ENCODE measurements around the gene SERPINB10.

SERPINB10 gene

GRCh38 chr18:63949068-63949737 lies 41.4 kb downstream of the SERPINB10 start, which contains the start of gene HMSD:
Gene HMSD, plus strand, starts transcription at chr18:63949301. Its CDS starts 4,155 bp downstream, at chr18:63953456.
- H3K27ac ChIP-seq (ENCODE audit: low read depth, low read length), result peak within 1 kb of the TSS; percentile 50
- no peaks in the 10 kb centered on the region for H3K4me1 ChIP-seq (ENCODE audit: control insufficient read depth, insufficient read depth, low read length)
- no peak within 1 kb of the TSS for H3K9ac ChIP-seq (ENCODE audit: low read depth, low read length)
- no peaks in the 10 kb centered on the region for H3K36me3 ChIP-seq (ENCODE audit: control insufficient read depth, insufficient read depth, low read length)
- H3K9me3 ChIP-seq (ENCODE audit: control insufficient read depth, insufficient read depth, low read length), result no peaks in the 10 kb centered on the region
- peaks cover 15% of the 10 kb centered on the region; the same call in 1 of the 2 replicates for H3K27me3 ChIP-seq (ENCODE audit: control insufficient read depth, insufficient read depth, low read length)
- peak within 1 kb of the TSS; percentile 66 for H3K4me3 ChIP-seq (ENCODE audit: low read depth, low read length)

- Histone ChIP-seq H3K27ac (ENCODE audit: low read depth, low read length) (no peak overlapping the region), H3K4me3 (ENCODE audit: low read depth, low read length) (no peak overlapping the region), H3K4me1 (ENCODE audit: control insufficient read depth, insufficient read depth, low read length) (no peaks in the 10 kb centered on the region), H3K36me3 (ENCODE audit: control insufficient read depth, insufficient read depth, low read length) (no peaks in the 10 kb centered on the region), H3K27me3 (ENCODE audit: control insufficient read depth, insufficient read depth, low read length) (peaks cover 15% of the 10 kb centered on the region; the same call in 1 of the 2 replicates), H3K9me3 (ENCODE audit: control insufficient read depth, insufficient read depth, low read length) (no peaks in the 10 kb centered on the region), H3K9ac (ENCODE audit: low read depth, low read length) (no peak overlapping the region)
These were observed 43.5 kb downstream of the SERPINB10 start for GRCh38 chr18:63951302-63951705.

- Histone ChIP-seq H3K9ac (ENCODE audit: low read depth, low read length) (no peak overlapping the region), H3K4me3 (ENCODE audit: low read depth, low read length) (no peak overlapping the region), H3K9me3 (ENCODE audit: control insufficient read depth, insufficient read depth, low read length) (no peaks in the 10 kb centered on the region), H3K4me1 (ENCODE audit: control insufficient read depth, insufficient read depth, low read length) (no peaks in the 10 kb centered on the region), H3K27me3 (ENCODE audit: control insufficient read depth, insufficient read depth, low read length) (no peaks in the 10 kb centered on the region), H3K36me3 (ENCODE audit: control insufficient read depth, insufficient read depth, low read length) (no peaks in the 10 kb centered on the region), H3K27ac (ENCODE audit: low read depth, low read length) (no peak overlapping the region)
These were observed 46.1 kb downstream of the SERPINB10 start for GRCh38 chr18:63953811-63954210.

DNA sequence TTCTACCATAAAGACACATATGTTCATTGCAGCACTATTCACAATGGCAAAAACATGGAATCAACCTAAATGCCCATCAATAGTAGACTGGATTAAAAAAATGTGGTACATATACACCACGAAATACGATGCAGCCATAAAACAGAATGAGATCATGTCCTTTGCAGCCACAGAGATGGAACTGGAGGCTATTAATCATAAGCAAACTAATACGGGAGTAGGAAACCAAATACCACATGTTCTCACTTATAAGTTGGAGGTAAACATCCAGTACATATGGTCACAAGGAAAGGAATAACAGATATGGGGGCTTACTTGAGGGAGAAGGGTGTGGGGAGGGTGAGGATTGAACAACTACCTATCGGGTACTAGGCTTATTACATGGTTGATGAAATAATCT lies 49.0 kb downstream of the SERPINB10 start:
- Histone ChIP-seq H3K36me3 (ENCODE audit: control insufficient read depth, insufficient read depth, low read length) (no peaks in the 10 kb centered on the region), H3K9ac (ENCODE audit: low read depth, low read length) (no peak overlapping the region), H3K4me1 (ENCODE audit: control insufficient read depth, insufficient read depth, low read length) (no peaks in the 10 kb centered on the region), H3K4me3 (ENCODE audit: low read depth, low read length) (no peak overlapping the region), H3K9me3 (ENCODE audit: control insufficient read depth, insufficient read depth, low read length) (no peaks in the 10 kb centered on the region), H3K27ac (ENCODE audit: low read depth, low read length) (no peak overlapping the region), H3K27me3 (ENCODE audit: control insufficient read depth, insufficient read depth, low read length) (no peaks in the 10 kb centered on the region)

GRCh38 chr18:63960891-63961290 lies 53.1 kb downstream of the SERPINB10 start:
- H3K9ac ChIP-seq (ENCODE audit: low read depth, low read length), result no peak overlapping the region

DNA sequence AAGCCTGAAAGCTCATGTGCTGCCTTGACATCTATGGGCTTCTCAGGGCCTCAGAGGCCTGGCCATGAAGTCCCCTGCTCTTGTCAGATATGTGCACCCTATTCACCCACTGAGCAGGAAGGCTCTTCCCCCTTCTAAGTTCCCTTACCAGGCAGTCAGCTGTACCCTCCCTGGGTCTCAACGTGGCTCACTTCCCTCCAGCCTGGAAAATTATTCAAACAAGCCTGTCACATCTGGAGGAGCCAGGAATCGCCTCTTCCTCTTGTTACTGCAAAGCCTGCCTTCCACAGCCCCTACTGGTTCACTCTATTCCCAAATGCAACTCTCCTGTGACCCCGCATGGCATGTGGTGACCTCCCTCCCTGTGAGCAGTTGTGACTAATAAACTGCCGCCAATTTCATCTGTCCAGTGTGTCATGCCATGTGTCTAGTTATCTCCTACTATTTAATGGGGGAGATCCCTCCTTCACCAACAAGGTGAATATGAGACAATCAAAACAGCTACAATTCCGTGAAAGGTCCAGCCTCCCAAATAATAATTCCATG lies 53.8 kb downstream of the SERPINB10 start:
- Histone ChIP-seq H3K9ac (ENCODE audit: low read depth, low read length) (no peak overlapping the region), H3K4me3 (ENCODE audit: low read depth, low read length) (no peak overlapping the region), H3K9me3 (ENCODE audit: control insufficient read depth, insufficient read depth, low read length) (no peaks in the 10 kb centered on the region), H3K27ac (ENCODE audit: low read depth, low read length) (no peak overlapping the region), H3K27me3 (ENCODE audit: control insufficient read depth, insufficient read depth, low read length) (peaks cover 18% of the 10 kb centered on the region), H3K36me3 (ENCODE audit: control insufficient read depth, insufficient read depth, low read length) (no peaks in the 10 kb centered on the region), H3K4me1 (ENCODE audit: control insufficient read depth, insufficient read depth, low read length) (no peaks in the 10 kb centered on the region)

More at GRCh38 chr18:63960891-63961290, 53.1 kb downstream of the SERPINB10 start:
- peaks cover 13% of the 10 kb centered on the region for H3K27me3 ChIP-seq (ENCODE audit: control insufficient read depth, insufficient read depth, low read length)
- H3K36me3 ChIP-seq (ENCODE audit: control insufficient read depth, insufficient read depth, low read length), result no peaks in the 10 kb centered on the region
- H3K4me3 ChIP-seq (ENCODE audit: low read depth, low read length), result no peak overlapping the region
- H3K9me3 ChIP-seq (ENCODE audit: control insufficient read depth, insufficient read depth, low read length), result no peaks in the 10 kb centered on the region
- no peaks in the 10 kb centered on the region for H3K4me1 ChIP-seq (ENCODE audit: control insufficient read depth, insufficient read depth, low read length)
- no peak overlapping the region for H3K27ac ChIP-seq (ENCODE audit: low read depth, low read length)

- Histone ChIP-seq H3K27ac (ENCODE audit: low read depth, low read length) (no peak overlapping the region), H3K9ac (ENCODE audit: low read depth, low read length) (no peak overlapping the region), H3K4me3 (ENCODE audit: low read depth, low read length) (no peak overlapping the region), H3K36me3 (ENCODE audit: control insufficient read depth, insufficient read depth, low read length) (no peaks in the 10 kb centered on the region), H3K4me1 (ENCODE audit: control insufficient read depth, insufficient read depth, low read length) (no peaks in the 10 kb centered on the region), H3K9me3 (ENCODE audit: control insufficient read depth, insufficient read depth, low read length) (no peaks in the 10 kb centered on the region), H3K27me3 (ENCODE audit: control insufficient read depth, insufficient read depth, low read length) (peaks cover 21% of the 10 kb centered on the region)
These were observed 54.4 kb downstream of the SERPINB10 start for GRCh38 chr18:63962137-63962536.

DNA sequence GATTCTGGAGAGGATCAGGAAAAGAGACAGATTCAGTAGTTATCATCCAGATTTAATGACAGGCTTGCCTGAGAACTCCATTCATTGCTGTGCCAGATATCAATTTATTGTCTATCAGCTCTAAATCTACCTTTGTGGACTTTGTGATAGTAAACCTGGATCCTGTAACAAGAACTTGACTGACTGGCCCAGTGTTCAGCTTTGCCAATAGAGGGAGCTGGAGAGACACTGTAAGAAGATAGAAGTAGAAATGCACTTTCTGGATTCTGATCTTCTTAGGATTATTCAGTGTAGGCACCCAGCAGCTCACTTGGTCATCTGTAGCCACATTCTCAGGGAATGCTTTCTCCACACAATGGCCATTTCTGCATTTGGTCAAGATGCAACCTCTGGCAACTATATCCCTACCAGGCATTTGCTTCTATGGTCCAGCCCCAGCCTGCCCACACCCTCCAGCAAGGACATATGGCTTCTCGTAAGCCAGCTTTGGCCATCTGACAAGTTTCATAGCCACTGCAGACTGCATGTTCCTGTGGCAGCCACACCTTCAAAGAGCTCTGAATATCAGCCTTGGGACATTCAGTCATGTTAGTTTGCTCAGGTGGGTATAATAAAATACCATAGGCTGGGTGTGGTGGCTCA lies 56.0 kb downstream of the SERPINB10 start:
- no peak overlapping the region for H3K4me3 ChIP-seq (ENCODE audit: low read depth, low read length)
- H3K9me3 ChIP-seq (ENCODE audit: control insufficient read depth, insufficient read depth, low read length), result no peaks in the 10 kb centered on the region
- H3K4me1 ChIP-seq (ENCODE audit: control insufficient read depth, insufficient read depth, low read length), result no peaks in the 10 kb centered on the region
- no peaks in the 10 kb centered on the region for H3K36me3 ChIP-seq (ENCODE audit: control insufficient read depth, insufficient read depth, low read length)
- H3K27me3 ChIP-seq (ENCODE audit: control insufficient read depth, insufficient read depth, low read length), result peaks cover 34% of the 10 kb centered on the region
- H3K27ac ChIP-seq (ENCODE audit: low read depth, low read length), result no peak overlapping the region
- no peak overlapping the region for H3K9ac ChIP-seq (ENCODE audit: low read depth, low read length)

GRCh38 chr18:63964908-63965307 lies 57.1 kb downstream of the SERPINB10 start:
- no peaks in the 10 kb centered on the region for H3K36me3 ChIP-seq (ENCODE audit: control insufficient read depth, insufficient read depth, low read length)
- H3K4me1 ChIP-seq (ENCODE audit: control insufficient read depth, insufficient read depth, low read length), result peaks cover 7% of the 10 kb centered on the region
- H3K9ac ChIP-seq (ENCODE audit: low read depth, low read length), result no peak overlapping the region
- no peak overlapping the region for H3K27ac ChIP-seq (ENCODE audit: low read depth, low read length)
- H3K9me3 ChIP-seq (ENCODE audit: control insufficient read depth, insufficient read depth, low read length), result no peaks in the 10 kb centered on the region
- H3K4me3 ChIP-seq (ENCODE audit: low read depth, low read length), result no peak overlapping the region
- peaks cover 39% of the 10 kb centered on the region for H3K27me3 ChIP-seq (ENCODE audit: control insufficient read depth, insufficient read depth, low read length)

GRCh38 chr18:63965716-63966330 lies 58.1 kb downstream of the SERPINB10 start:
- Histone ChIP-seq H3K4me3 (ENCODE audit: low read depth, low read length) (no peak overlapping the region), H3K27me3 (ENCODE audit: control insufficient read depth, insufficient read depth, low read length) (peaks cover 39% of the 10 kb centered on the region), H3K27ac (ENCODE audit: low read depth, low read length) (no peak overlapping the region), H3K36me3 (ENCODE audit: control insufficient read depth, insufficient read depth, low read length) (no peaks in the 10 kb centered on the region), H3K4me1 (ENCODE audit: control insufficient read depth, insufficient read depth, low read length) (peaks cover 7% of the 10 kb centered on the region), H3K9ac (ENCODE audit: low read depth, low read length) (no peak overlapping the region), H3K9me3 (ENCODE audit: control insufficient read depth, insufficient read depth, low read length) (no peaks in the 10 kb centered on the region)
